Tibial nerve (tissue), 4 donors: ENCODE results near the gene LPO. TPM values are rescaled to one million over a fixed set of nuclear protein-coding genes. Genes with fewer than 3 reads are reported as not detected.

Experiments used
- DNase-seq, 2 donors: peaks; one replicate each; pipeline ENCODE4 v3.0.0-alpha.2; 2019; ENCODE audit warnings: low spot score in 2 of 2
- H3K27ac ChIP-seq, 4 donors: fragments of 200-600 bp; sonication (generic) in 3 of 4; one replicate each; pipeline ENCODE4 v1.5.1; 2017 to 2019; ENCODE audit warnings: mild to moderate bottlenecking in 1 of 4
- H3K27me3 ChIP-seq, 2 donors: fragments of 200-600 bp; sonication (generic) in 1 of 2; one replicate each; pipeline versions ENCODE4 v1.5.1 to v1.6.0; 2017 to 2019
- H3K36me3 ChIP-seq, 3 donors: fragments of 200-600 bp; sonication (generic); one replicate each; pipeline ENCODE4 v1.5.1; 2018 to 2019
- H3K4me1 ChIP-seq, 4 donors: fragments of 200-600 bp; sonication (generic) in 3 of 4; one replicate each; pipeline ENCODE4 v1.5.1; 2017 to 2019
- H3K4me3 ChIP-seq, 4 donors: fragments of 200-600 bp; sonication (generic) in 3 of 4; one replicate each; pipeline ENCODE4 v1.5.1; 2017 to 2019; ENCODE audit warnings: mild to moderate bottlenecking in 1 of 4, moderate library complexity in 1 of 4
- H3K9me3 ChIP-seq, 4 donors: fragments of 200-600 bp; sonication (generic) in 3 of 4; one replicate each; pipeline ENCODE4 v1.5.1; 2017 to 2019
- EP300 ChIP-seq, 2 donors: sonication (generic); formaldehyde crosslinking; IDR thresholded peaks; one replicate each; pipeline ENCODE4 v1.6.1; 2017; ENCODE audit warnings: antibody characterized with exemption in 2 of 2, mild to moderate bottlenecking in 1 of 2
- POLR2A ChIP-seq, 2 donors: fragments of 450-650 bp; IDR thresholded peaks; one replicate each; pipeline ENCODE4 v1.6.1; 2017; ENCODE audit warnings: antibody characterized with exemption in 2 of 2, mild to moderate bottlenecking in 2 of 2, moderate library complexity in 2 of 2
- WGBS, 2 donors: methylation state at CpG; one replicate each; pipeline ENCODE4 v1.1.5; 2018; 5-methylcytosine and 5-hydroxymethylcytosine counted together
- total RNA-seq, 4 donors: library from RNA; depleted of rRNA; stranded (reverse); fragments of >200 nt; gene quantifications; one replicate each; pipeline ENCODE4 v1.1.0, GENCODE V29; 2016
- TF ChIP-seq, protein P1 (sequence below), 5 experiments: fragments of 200-600 bp in 3 of 5; fragments of 450-650 bp in 2 of 5; sonication (generic) in 3 of 5; IDR thresholded peaks; one replicate each; pipeline ENCODE4 v1.5.1; 2016 to 2019; ENCODE audit warnings: antibody characterized with exemption in 5 of 5, mild to moderate bottlenecking in 3 of 5, moderate library complexity in 2 of 5

Gene LPO
- total RNA-seq, 4 donors from 2014 or later, result not detected

DNA sequence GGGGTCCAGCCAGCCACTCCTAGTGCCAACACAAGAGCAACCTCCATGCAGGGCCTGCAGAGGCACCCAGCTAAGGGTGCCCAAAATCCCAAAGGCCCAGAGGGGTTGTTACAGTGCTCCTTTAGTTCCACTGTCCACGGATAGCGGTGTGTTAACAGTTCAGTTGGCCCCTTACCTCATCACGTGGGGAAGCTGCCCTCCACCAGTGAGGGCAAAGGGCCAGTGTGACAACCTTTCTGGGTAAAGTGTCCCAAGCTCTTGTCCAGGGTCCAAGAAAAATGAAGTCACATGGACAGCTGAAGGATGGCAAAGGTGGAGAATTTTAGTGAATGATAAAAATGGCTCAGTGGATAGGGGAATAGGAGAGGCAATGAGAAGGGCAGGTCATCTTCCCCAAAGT is 10.7 kb upstream of the LPO start:
- no peak for TF ChIP-seq EP300 (IDR thresholded peaks at IDR 0.05)
- TF ChIP-seq, protein P1, sequence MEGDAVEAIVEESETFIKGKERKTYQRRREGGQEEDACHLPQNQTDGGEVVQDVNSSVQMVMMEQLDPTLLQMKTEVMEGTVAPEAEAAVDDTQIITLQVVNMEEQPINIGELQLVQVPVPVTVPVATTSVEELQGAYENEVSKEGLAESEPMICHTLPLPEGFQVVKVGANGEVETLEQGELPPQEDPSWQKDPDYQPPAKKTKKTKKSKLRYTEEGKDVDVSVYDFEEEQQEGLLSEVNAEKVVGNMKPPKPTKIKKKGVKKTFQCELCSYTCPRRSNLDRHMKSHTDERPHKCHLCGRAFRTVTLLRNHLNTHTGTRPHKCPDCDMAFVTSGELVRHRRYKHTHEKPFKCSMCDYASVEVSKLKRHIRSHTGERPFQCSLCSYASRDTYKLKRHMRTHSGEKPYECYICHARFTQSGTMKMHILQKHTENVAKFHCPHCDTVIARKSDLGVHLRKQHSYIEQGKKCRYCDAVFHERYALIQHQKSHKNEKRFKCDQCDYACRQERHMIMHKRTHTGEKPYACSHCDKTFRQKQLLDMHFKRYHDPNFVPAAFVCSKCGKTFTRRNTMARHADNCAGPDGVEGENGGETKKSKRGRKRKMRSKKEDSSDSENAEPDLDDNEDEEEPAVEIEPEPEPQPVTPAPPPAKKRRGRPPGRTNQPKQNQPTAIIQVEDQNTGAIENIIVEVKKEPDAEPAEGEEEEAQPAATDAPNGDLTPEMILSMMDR (IDR thresholded peaks at IDR 0.05), result no peak
- TF ChIP-seq POLR2A (IDR thresholded peaks at IDR 0.05), result no peak
- no peak overlapping the region for H3K4me3 ChIP-seq
- no peaks in the 10 kb centered on the region for H3K36me3 ChIP-seq
- peaks cover 0 to 25% of the 10 kb centered on the region in 2 donors for H3K27me3 ChIP-seq
- no peak overlapping the region for H3K27ac ChIP-seq
- no peaks in the 10 kb centered on the region for H3K4me1 ChIP-seq
- H3K9me3 ChIP-seq, result no peaks in the 10 kb centered on the region
- WGBS, 2 donors, result 68 to 82% methylated on average over 3 of the region's 3 CpGs
- DNase-seq, result no peak

DNA sequence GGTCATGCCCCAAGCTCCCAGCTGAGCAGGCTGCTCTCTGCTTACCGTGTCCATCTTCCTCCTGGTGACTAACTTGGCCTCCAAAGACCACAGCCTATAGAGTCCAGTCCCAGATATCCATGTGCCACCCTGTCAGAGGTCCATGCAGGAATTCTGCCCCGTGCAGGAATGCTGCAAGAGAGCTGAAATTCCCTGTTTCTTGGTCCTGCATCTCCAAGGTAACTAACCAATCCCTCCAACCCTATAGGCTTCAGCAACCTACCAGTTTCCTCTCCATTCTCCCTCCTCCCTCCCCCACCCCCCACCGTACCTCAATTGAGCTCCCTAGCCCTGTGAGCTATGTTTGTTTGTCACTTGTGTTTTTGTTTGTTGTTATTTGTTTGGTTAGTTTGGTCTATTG is 9.7 kb upstream of the LPO start:
- H3K36me3 ChIP-seq, result no peaks in the 10 kb centered on the region
- no peak overlapping the region for H3K27ac ChIP-seq
- H3K4me3 ChIP-seq, result no peak overlapping the region
- H3K4me1 ChIP-seq, result no peaks in the 10 kb centered on the region
- peaks cover 0 to 30% of the 10 kb centered on the region in 2 donors for H3K27me3 ChIP-seq
- WGBS, 2 donors, result 33 to 37% methylated on average over 3 of the region's 3 CpGs
- TF ChIP-seq, protein P1 (IDR thresholded peaks at IDR 0.05), result no peak
- TF ChIP-seq EP300 (IDR thresholded peaks at IDR 0.05) (no peak), POLR2A (IDR thresholded peaks at IDR 0.05) (no peak)
- no peak for DNase-seq
- H3K9me3 ChIP-seq, result no peaks in the 10 kb centered on the region

DNA sequence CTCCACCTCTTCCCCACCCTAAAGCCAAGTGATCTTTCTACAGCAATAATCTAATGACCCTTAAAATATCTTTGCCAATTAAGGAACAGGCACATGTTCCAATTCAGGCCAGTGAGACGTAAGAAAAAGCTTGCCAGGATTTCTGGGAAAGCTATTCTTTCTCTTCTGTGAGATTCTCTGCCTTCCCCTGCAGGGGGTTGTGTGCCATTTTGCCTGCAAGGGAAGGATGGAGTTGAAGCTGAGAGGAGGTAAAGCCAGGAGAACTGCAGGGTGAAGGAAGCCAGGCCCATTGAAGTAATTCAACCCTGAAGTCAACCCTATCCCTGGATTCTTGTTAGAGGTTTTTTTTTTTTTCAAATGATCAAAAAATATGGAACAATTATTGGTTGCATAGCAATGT is 9.0 kb upstream of the LPO start:
- H3K27ac ChIP-seq, result no peak overlapping the region
- H3K27me3 ChIP-seq, result peaks cover 0 to 37% of the 10 kb centered on the region in 2 donors
- H3K4me3 ChIP-seq, result no peak overlapping the region
- no peaks in the 10 kb centered on the region for H3K4me1 ChIP-seq
- 29 to 44% methylated on average over 1 of the region's 1 CpG for WGBS, 2 donors
- H3K36me3 ChIP-seq, result no peaks in the 10 kb centered on the region
- H3K9me3 ChIP-seq, result no peaks in the 10 kb centered on the region
- no peak for DNase-seq
- TF ChIP-seq EP300 (IDR thresholded peaks at IDR 0.05), result no peak
- TF ChIP-seq POLR2A (IDR thresholded peaks at IDR 0.05), result no peak

DNA sequence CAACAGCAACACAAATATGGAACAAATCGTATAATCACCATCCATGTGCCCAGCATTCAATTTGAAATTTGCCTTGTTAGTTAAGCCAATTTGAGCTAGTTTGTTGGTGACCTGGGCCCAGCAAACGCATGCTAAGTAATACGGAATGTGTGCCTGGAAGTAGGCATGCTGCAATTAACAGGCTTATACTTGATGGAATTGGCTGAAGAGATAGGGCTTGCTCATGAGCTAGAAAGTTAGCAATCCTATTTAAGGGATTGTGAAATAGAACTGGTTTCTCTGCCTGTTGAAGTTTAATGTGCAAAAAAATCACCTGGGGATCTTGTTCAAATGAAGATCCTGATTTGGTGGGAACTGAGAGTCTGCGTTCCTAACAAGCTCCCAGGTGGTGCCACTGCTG is 8.5 kb upstream of the LPO start:
- H3K36me3 ChIP-seq, result no peaks in the 10 kb centered on the region
- no peak overlapping the region for H3K27ac ChIP-seq
- H3K4me3 ChIP-seq, result no peak overlapping the region
- no peak for TF ChIP-seq EP300 (IDR thresholded peaks at IDR 0.05)
- no peak for TF ChIP-seq POLR2A (IDR thresholded peaks at IDR 0.05)
- TF ChIP-seq, protein P1 (IDR thresholded peaks at IDR 0.05), result no peak
- no peaks in the 10 kb centered on the region for H3K9me3 ChIP-seq
- 88 to 93% methylated on average over 4 of the region's 4 CpGs for WGBS, 2 donors
- H3K27me3 ChIP-seq, result peaks cover 0 to 42% of the 10 kb centered on the region in 2 donors
- H3K4me1 ChIP-seq, result no peaks in the 10 kb centered on the region
- DNase-seq, result no peak

DNA sequence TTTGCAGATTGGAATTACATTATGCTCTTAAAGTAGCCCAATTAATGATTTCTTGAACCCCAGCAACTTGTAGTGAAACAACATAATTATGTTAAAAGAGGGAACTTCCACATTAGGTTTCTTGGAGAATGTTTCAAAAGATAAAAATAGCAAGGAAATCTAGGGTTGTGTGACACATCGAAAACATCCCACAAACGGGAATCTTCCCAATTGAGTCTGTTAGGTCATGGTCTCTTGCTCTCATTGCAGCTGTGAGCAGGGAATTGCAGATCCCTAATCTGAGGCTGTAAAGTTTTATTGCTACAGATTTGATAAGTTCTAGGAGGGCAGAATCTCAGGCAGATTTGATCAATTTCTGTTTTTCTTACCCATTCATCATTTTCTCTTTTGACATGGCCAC is 6.7 kb upstream of the LPO start:
- Histone ChIP-seq H3K4me3 (no peak overlapping the region), H3K27ac (no peak overlapping the region), H3K9me3 (no peaks in the 10 kb centered on the region), H3K4me1 (no peaks in the 10 kb centered on the region), H3K36me3 (no peaks in the 10 kb centered on the region), H3K27me3 (peaks cover 0 to 60% of the 10 kb centered on the region in 2 donors)
- TF ChIP-seq POLR2A (IDR thresholded peaks at IDR 0.05), result no peak
- TF ChIP-seq EP300 (IDR thresholded peaks at IDR 0.05), result no peak
- TF ChIP-seq, protein P1 (IDR thresholded peaks at IDR 0.05), result no peak
- WGBS, 2 donors, result 27 to 32% methylated on average over 2 of the region's 2 CpGs
- no peak for DNase-seq

DNA sequence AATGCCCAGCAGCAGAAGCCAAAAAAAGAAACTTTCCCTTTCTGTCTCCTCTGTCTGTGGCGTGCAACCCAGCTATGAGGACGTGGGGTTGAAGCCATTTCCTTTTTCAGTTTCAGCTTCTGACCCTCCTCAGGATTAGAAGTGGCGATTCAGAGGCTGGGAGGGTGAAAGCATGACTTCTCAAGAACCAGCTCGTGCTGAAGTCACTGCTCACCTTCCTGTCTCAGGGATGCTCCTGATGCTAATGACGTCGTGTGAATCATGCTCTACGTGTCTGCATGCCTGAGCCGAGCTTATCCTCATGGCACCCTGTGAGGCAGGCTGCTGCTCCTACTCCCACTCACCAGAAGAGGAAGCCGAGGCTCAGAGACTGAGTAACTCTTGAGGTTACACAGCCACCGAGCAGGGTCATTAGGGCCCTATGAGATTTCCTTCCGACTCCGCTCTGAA is 5.7 kb upstream of the LPO start:
- TF ChIP-seq POLR2A (IDR thresholded peaks at IDR 0.05) (no peak), EP300 (IDR thresholded peaks at IDR 0.05) (no peak)
- TF ChIP-seq, protein P1 (IDR thresholded peaks at IDR 0.05), result no peak
- H3K27me3 ChIP-seq, result peaks cover 0 to 60% of the 10 kb centered on the region in 2 donors
- DNase-seq, result no peak
- no peaks in the 10 kb centered on the region for H3K4me1 ChIP-seq
- no peaks in the 10 kb centered on the region for H3K36me3 ChIP-seq
- no peaks in the 10 kb centered on the region for H3K9me3 ChIP-seq
- no peak overlapping the region for H3K4me3 ChIP-seq
- WGBS, 2 donors, result 40 to 54% methylated on average over 12 of the region's 12 CpGs
- no peak overlapping the region for H3K27ac ChIP-seq
